GM12865 (cell line): Measurements from ENCODE around the gene SLC25A26.
A peak's percentile ranks its signal among the peaks of the same experiment; 100 is the strongest.

Experiments used
- DNase-seq: peaks from one replicate; pipeline ENCODE4 v3.0.0; 2010; ENCODE audit warnings: low read depth
- H3K4me3 ChIP-seq: 2 replicates; pipeline ENCODE4 v1.5.1; 2011; ENCODE audit warnings: mild to moderate bottlenecking, low read depth, low read length, control low read depth
- CTCF ChIP-seq: IDR thresholded peaks from 2 replicates; pipeline ENCODE4 v1.5.1; 2011; ENCODE audit warnings: low read length, control low read depth, low read depth, inconsistent platforms; ENCODE audit not compliant: insufficient read depth; ENCODE audit errors: missing control alignments

Gene SLC25A26

GRCh38 chr3:66253790-66254620, 33.2 kb downstream of the SLC25A26 start:
- H3K4me3 ChIP-seq = no peak overlapping the region
- peak; percentile 56 for TF ChIP-seq CTCF
- peak; percentile 60 for DNase-seq

GRCh38 chr3:66255865-66256264, 35.1 kb downstream of the SLC25A26 start:
- no peak for DNase-seq
- no peak for TF ChIP-seq CTCF
- no peak overlapping the region for H3K4me3 ChIP-seq

GRCh38 chr3:66256806-66257205, 36.0 kb downstream of the SLC25A26 start:
- no peak for TF ChIP-seq CTCF
- no peak for DNase-seq
- no peak overlapping the region for H3K4me3 ChIP-seq

GRCh38 chr3:66259566-66260255, 38.9 kb downstream of the SLC25A26 start:
- TF ChIP-seq CTCF = no peak
- DNase-seq = no peak
- H3K4me3 ChIP-seq = no peak overlapping the region

GRCh38 chr3:66260431-66260830, 39.6 kb downstream of the SLC25A26 start:
- no peak overlapping the region for H3K4me3 ChIP-seq
- no peak for DNase-seq
- no peak for TF ChIP-seq CTCF

- no peak for DNase-seq
- no peak overlapping the region for H3K4me3 ChIP-seq
- no peak for TF ChIP-seq CTCF
Observed at GRCh38 chr3:66261355-66261754, 40.6 kb downstream of the SLC25A26 start.
